PC-3 (cell line): ENCODE results near the gene CLDN1. TPM values are rescaled to one million over a fixed set of nuclear protein-coding genes. Genes with fewer than 3 reads are reported as not detected.
A peak's percentile ranks its signal among the peaks of the same experiment; 100 is the strongest.

Source experiments
- ATAC-seq: fragments of 200-7000 bp; cut with Tn5 transposase; 2 replicates; pipeline ENCODE4 v1.9.1; 2020; ENCODE audit warnings: mild to moderate bottlenecking, moderate library complexity
- BruUV-seq: library from RNA; stranded (reverse); fragments of 400-500 nt; replicated peaks from 2 replicates; lab custom pipeline; 2021; lab: Mats Ljungman, UMichigan
- CTCF ChIA-PET: fragments of 300-600 bp; sonication (Branson Sonifier 250); formaldehyde crosslinking; loops from one replicate; lab custom pipeline; 2022; ENCODE audit warnings: antibody characterized with exemption; lab: Charles Lee
- POLR2A ChIA-PET: fragments of 300-600 bp; sonication (Branson Sonifier 250); formaldehyde crosslinking; loops from one replicate; lab custom pipeline; 2022; ENCODE audit warnings: antibody characterized with exemption; ENCODE audit not compliant: unreplicated experiment; lab: Charles Lee
- DNase-seq: peaks from one replicate; pipeline ENCODE4 v3.0.0-alpha.2; 2015
- H2AFZ ChIP-seq: fragments of 300-600 bp; sonication (generic); 2 replicates; pipeline ENCODE4 v1.6.0; 2016; ENCODE audit warnings: antibody characterized with exemption, low read length
- H3F3A ChIP-seq: fragments of 300-600 bp; sonication (generic); one replicate; pipeline ENCODE4 v1.6.0; 2017; ENCODE audit warnings: antibody characterized with exemption, low read length, control low read depth, mild to moderate bottlenecking; ENCODE audit not compliant: unreplicated experiment
- H3K27ac ChIP-seq: fragments of 300-600 bp; sonication (generic); 2 replicates; pipeline ENCODE4 v1.5.1; 2016; ENCODE audit warnings: mild to moderate bottlenecking, low read length
- H3K27me3 ChIP-seq: fragments of 300-600 bp; sonication (generic); 2 replicates; pipeline ENCODE4 v1.6.1; 2016; ENCODE audit warnings: low read length, mixed read lengths
- H3K36me3 ChIP-seq: fragments of 300-600 bp; sonication (generic); 2 replicates; pipeline ENCODE4 v1.6.1; 2016; ENCODE audit warnings: low read depth, mixed run types, low read length, mixed read lengths
- H3K4me1 ChIP-seq: fragments of 300-600 bp; sonication (generic); 2 replicates; pipeline ENCODE4 v1.5.1; 2016; ENCODE audit warnings: low read length; ENCODE audit not compliant: insufficient read depth
- H3K4me2 ChIP-seq: fragments of 300-600 bp; sonication (generic); 2 replicates; pipeline ENCODE4 v1.6.0; 2016; ENCODE audit warnings: low read length
- H3K4me3 ChIP-seq: fragments of 300-600 bp; sonication (generic); 2 replicates; pipeline ENCODE4 v1.5.1; 2016; ENCODE audit warnings: mild to moderate bottlenecking, low read length, mixed read lengths
- H3K79me2 ChIP-seq: fragments of 300-600 bp; sonication (generic); 2 replicates; pipeline ENCODE4 v1.6.1; 2017; ENCODE audit warnings: low read length, mixed read lengths
- H3K9ac ChIP-seq: fragments of 300-600 bp; sonication (generic); 2 replicates; pipeline ENCODE4 v1.6.0; 2016; ENCODE audit warnings: mild to moderate bottlenecking, low read length
- H3K9me2 ChIP-seq: fragments of 300-600 bp; sonication (generic); replicated peaks from 2 replicates; pipeline ENCODE4 v1.6.1; 2016; ENCODE audit warnings: mixed run types, low read length, mixed read lengths
- H3K9me3 ChIP-seq: fragments of 300-600 bp; sonication (generic); 2 replicates; pipeline ENCODE4 v1.6.1; 2016; ENCODE audit warnings: low read length, mixed read lengths
- H4K20me1 ChIP-seq: fragments of 300-600 bp; sonication (generic); 2 replicates; pipeline ENCODE4 v1.6.1; 2016; ENCODE audit warnings: low read length, mixed read lengths
- EZH2 ChIP-seq: fragments of 300-600 bp; sonication (generic); IDR thresholded peaks from one replicate; pipeline ENCODE4 v1.6.1; 2017; ENCODE audit warnings: antibody characterized with exemption, mild to moderate bottlenecking, low read length; ENCODE audit not compliant: unreplicated experiment
- EZH2phosphoT487 ChIP-seq: fragments of 300-600 bp; sonication (generic); IDR thresholded peaks from 2 replicates; pipeline ENCODE4 v1.6.1; 2018; ENCODE audit warnings: mild to moderate bottlenecking, antibody characterized with exemption, low read length, borderline replicate concordance
- intact Hi-C: fragments of 100-400 bp; cut with micrococcal nuclease; formaldehyde crosslinking; loops from 2 replicates; pipeline ENCODE4 v1.9.0; 2023
- total RNA-seq: library from RNA; depleted of rRNA; stranded (reverse); fragments of >200 nt; gene quantifications from 2 replicates; pipeline ENCODE4 v1.2.3, GENCODE V29; 2014
- TF ChIP-seq, protein P1 (sequence below): fragments of 300-600 bp; sonication (generic); conservative IDR thresholded peaks from 2 replicates; pipeline ENCODE4 v1.5.1; 2017; ENCODE audit warnings: antibody characterized with exemption, low read depth, mild to moderate bottlenecking, low read length

Gene CLDN1
- total RNA-seq, 1 experiment from 2014 or later, result 6.8 TPM

DNA sequence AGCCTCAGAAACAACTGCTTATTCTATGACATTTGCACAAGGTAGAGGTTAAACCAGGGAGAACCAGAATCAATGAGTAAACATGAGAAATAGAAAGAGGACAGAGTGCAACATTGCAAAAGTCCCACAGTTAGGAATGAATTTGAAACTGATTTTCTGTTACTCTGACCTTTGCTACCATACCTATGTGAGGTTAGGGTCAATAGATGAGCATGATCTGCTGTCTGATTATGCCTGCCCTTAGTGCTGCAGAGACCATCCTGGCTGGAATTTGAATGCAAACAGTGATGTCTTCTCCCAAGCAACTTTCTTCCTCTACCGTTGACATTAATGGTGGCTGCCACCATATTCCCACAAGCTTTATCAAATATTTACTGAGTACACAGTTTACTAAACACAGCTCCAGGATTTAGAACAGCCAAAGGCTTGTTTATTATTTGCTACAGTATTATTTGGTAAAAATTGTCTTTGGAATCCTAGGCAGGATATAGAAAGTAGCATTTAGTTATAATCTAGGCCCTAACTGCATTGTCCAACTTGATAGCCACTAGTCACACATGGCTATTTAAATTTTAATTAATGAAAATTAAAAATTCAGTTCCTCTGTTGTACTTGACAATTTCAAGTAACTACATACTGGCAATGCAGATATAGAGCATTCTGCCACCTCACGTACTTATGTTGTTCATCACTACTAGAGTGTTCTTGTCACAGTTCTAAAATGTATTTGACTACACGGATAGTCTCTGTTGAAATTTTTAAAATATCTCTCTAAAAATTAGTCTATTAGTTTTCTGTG is 8.9 kb upstream of the CLDN1 start:
- no peaks in the 10 kb centered on the region for H3F3A ChIP-seq
- H3K9ac ChIP-seq, result no peak overlapping the region
- no peak overlapping the region for H3K27ac ChIP-seq
- no peak overlapping the region for H2AFZ ChIP-seq
- no peaks in the 10 kb centered on the region for H3K36me3 ChIP-seq
- no peak overlapping the region for H3K4me2 ChIP-seq
- no TSS peak for BruUV-seq
- H4K20me1 ChIP-seq, result no peaks in the 10 kb centered on the region
- CTCF ChIA-PET, result no interaction called here
- POLR2A ChIA-PET, result no interaction called here
- DNase-seq, result no peak
- intact Hi-C loops, result no loop called here
- no peaks in the 10 kb centered on the region for H3K9me2 ChIP-seq
- H3K4me1 ChIP-seq, result no peaks in the 10 kb centered on the region
- no peak for TF ChIP-seq EZH2phosphoT487
- TF ChIP-seq EZH2, result no peak
- TF ChIP-seq, protein P1, sequence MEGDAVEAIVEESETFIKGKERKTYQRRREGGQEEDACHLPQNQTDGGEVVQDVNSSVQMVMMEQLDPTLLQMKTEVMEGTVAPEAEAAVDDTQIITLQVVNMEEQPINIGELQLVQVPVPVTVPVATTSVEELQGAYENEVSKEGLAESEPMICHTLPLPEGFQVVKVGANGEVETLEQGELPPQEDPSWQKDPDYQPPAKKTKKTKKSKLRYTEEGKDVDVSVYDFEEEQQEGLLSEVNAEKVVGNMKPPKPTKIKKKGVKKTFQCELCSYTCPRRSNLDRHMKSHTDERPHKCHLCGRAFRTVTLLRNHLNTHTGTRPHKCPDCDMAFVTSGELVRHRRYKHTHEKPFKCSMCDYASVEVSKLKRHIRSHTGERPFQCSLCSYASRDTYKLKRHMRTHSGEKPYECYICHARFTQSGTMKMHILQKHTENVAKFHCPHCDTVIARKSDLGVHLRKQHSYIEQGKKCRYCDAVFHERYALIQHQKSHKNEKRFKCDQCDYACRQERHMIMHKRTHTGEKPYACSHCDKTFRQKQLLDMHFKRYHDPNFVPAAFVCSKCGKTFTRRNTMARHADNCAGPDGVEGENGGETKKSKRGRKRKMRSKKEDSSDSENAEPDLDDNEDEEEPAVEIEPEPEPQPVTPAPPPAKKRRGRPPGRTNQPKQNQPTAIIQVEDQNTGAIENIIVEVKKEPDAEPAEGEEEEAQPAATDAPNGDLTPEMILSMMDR, result no peak
- no peaks in the 10 kb centered on the region for H3K27me3 ChIP-seq
- no peaks in the 10 kb centered on the region for H3K79me2 ChIP-seq
- H3K4me3 ChIP-seq, result no peak overlapping the region
- no peak for ATAC-seq
- no peaks in the 10 kb centered on the region for H3K9me3 ChIP-seq

DNA sequence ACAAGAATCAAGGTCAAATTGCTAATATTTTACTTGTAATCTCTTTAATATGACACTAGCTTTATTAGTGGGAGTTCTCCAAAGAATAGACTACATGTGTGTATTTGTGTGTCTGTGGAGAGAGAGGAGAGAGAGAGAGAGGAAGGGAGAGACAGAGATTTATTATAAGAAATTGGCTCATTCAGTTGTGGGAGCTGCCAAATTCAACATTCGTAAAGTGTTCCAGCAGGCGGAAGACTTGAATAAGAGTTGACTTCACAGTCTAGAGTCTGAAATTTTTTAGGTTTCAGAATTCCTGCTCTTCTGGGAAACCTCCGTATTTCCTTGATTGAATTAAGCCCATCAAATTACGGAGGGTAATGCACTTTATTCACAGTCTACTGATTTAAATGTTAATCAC is 4.7 kb upstream of the CLDN1 start:
- H2AFZ ChIP-seq, result no peak overlapping the region
- no peaks in the 10 kb centered on the region for H4K20me1 ChIP-seq
- ATAC-seq (no peak; the same call in 1 of the 2 replicates), DNase-seq (peak; percentile 22)
- no peaks in the 10 kb centered on the region for H3K9me3 ChIP-seq
- ChIA-PET CTCF (no interaction called here), POLR2A (no interaction called here)
- no peaks in the 10 kb centered on the region for H3F3A ChIP-seq
- H3K9ac ChIP-seq, result no peak overlapping the region
- intact Hi-C loops, result loop anchor here (1.0 to 5.0 kb wide), 2 partner anchors 57 to 205 kb away; partner anchors contain the start of gene P3H2
- no peaks in the 10 kb centered on the region for H3K79me2 ChIP-seq
- TF ChIP-seq EZH2phosphoT487 (no peak), EZH2 (no peak)
- TF ChIP-seq, protein P1, result no peak
- no peaks in the 10 kb centered on the region for H3K9me2 ChIP-seq
- no peaks in the 10 kb centered on the region for H3K4me1 ChIP-seq
- no peak overlapping the region for H3K4me2 ChIP-seq
- no peak overlapping the region for H3K27ac ChIP-seq
- H3K27me3 ChIP-seq, result no peaks in the 10 kb centered on the region
- H3K4me3 ChIP-seq, result no peak overlapping the region
- H3K36me3 ChIP-seq, result no peaks in the 10 kb centered on the region
- no TSS peak for BruUV-seq

DNA sequence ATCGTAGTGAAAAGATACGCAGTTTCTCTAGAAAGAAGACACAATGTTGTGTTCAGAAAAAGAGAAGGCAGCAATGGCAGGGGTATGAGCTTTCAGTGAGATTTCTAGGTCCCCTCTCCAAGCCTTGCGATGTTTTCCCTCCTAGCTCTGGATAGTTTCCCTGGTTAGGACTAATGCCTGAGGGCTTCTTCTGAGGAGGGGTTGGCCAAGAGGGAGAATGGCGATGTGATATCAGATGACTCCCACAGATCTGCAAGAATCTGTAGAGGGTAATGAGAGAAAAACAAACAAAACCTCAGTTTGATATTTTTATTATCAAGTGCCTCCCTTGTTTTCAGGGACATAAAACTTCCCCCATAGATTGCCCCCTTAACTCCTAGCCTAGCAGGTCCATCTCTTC is 4.1 kb upstream of the CLDN1 start:
- intact Hi-C loops, result loop anchor here (5.0 kb wide), 1 partner anchor 204 kb away; the partner anchor contains the start of gene P3H2
- CTCF ChIA-PET, result interaction anchor here (0.5 to 0.6 kb wide), 2 partner anchors 58 to 98 kb away, joined by 3 to 4 read pairs; no protein-coding TSS in a partner anchor
- no peaks in the 10 kb centered on the region for H3F3A ChIP-seq
- H3K27ac ChIP-seq, result no peak overlapping the region
- TF ChIP-seq, protein P1, result no peak
- TF ChIP-seq EZH2 (no peak), EZH2phosphoT487 (no peak)
- peaks cover 4% of the 10 kb centered on the region; the same call in 1 of the 2 replicates for H3K79me2 ChIP-seq
- no peaks in the 10 kb centered on the region for H3K9me3 ChIP-seq
- ATAC-seq (no peak), DNase-seq (no peak)
- no TSS peak for BruUV-seq
- no peak overlapping the region for H3K9ac ChIP-seq
- H3K36me3 ChIP-seq, result no peaks in the 10 kb centered on the region
- no peaks in the 10 kb centered on the region for H4K20me1 ChIP-seq
- no peaks in the 10 kb centered on the region for H3K9me2 ChIP-seq
- POLR2A ChIA-PET, result interaction anchor here (0.6 kb wide), 1 partner anchor 48 kb away, joined by 3 read pairs; no protein-coding TSS in a partner anchor
- no peak overlapping the region for H3K4me3 ChIP-seq
- H2AFZ ChIP-seq, result no peak overlapping the region
- no peak overlapping the region for H3K4me2 ChIP-seq
- H3K27me3 ChIP-seq, result no peaks in the 10 kb centered on the region
- H3K4me1 ChIP-seq, result peaks cover 3% of the 10 kb centered on the region; the same call in 1 of the 2 replicates
